Adrenal gland (tissue), 12 donors: ENCODE data around the gene ABHD10. TPM values are rescaled to one million over a fixed set of nuclear protein-coding genes. Genes with fewer than 3 reads are reported as not detected.

Experiments used
- DNase-seq, 7 donors: peaks; one replicate each; pipeline ENCODE4 v3.0.0-alpha.2; 2019 to 2020
- H3K27ac ChIP-seq, 5 donors: fragments of 200-600 bp; sonication (generic) in 4 of 5; 1 replicate in 3 of 5; 2 replicates in 2 of 5; pipeline versions ENCODE4 v1.5.1 to v1.8.0; 2016 to 2020; ENCODE audit warnings: mild to moderate bottlenecking in 1 of 5
- H3K27me3 ChIP-seq: fragments of 200-600 bp; 2 replicates; pipeline ENCODE4 v1.8.0; 2021
- H3K36me3 ChIP-seq, 2 donors: fragments of 200-600 bp; replicated peaks in 1 of 2; 1 replicate in 1 of 2; 2 replicates in 1 of 2; pipeline versions ENCODE4 v1.5.1 to v1.8.0; 2018 to 2022
- H3K4me1 ChIP-seq, 2 donors: fragments of 200-600 bp; replicated peaks in 1 of 2; 1 replicate in 1 of 2; 2 replicates in 1 of 2; pipeline versions ENCODE4 v1.5.1 to v1.8.0; 2018 to 2021
- H3K4me3 ChIP-seq, 4 donors: fragments of 200-600 bp; sonication (generic) in 3 of 4; one replicate each; pipeline ENCODE4 v1.5.1; 2016 to 2018
- H3K9me3 ChIP-seq, 3 donors: fragments of 200-600 bp; sonication (generic) in 1 of 3; replicated peaks in 1 of 3; 1 replicate in 2 of 3; 2 replicates in 1 of 3; pipeline versions ENCODE4 v1.5.1 to v1.8.0; 2016 to 2021
- CTCF ChIP-seq, 6 experiments: fragments of 450-650 bp in 4 of 6; fragments of 200-600 bp in 2 of 6; sonication (generic) in 1 of 6; IDR thresholded peaks; 1 replicate in 5 of 6; 2 replicates in 1 of 6; pipeline versions ENCODE4 v1.5.1 to v1.8.0; 2016 to 2021; ENCODE audit warnings: antibody characterized with exemption in 6 of 6, mild to moderate bottlenecking in 2 of 6, moderate library complexity in 1 of 6
- POLR2A ChIP-seq, 2 donors: fragments of 450-650 bp; IDR thresholded peaks; one replicate each; pipeline ENCODE4 v1.6.1; 2017; ENCODE audit warnings: antibody characterized with exemption in 2 of 2, mild to moderate bottlenecking in 2 of 2, moderate library complexity in 1 of 2
- WGBS, 4 donors: extraction: QIAGEN DNeasy Blood & Tissue Kit in 2 of 4; methylation state at CpG; one replicate each; pipeline versions ENCODE4 v1.1.5 to v1.1.7; 2013 to 2017; 5-methylcytosine and 5-hydroxymethylcytosine counted together
- intact Hi-C, 2 donors: fragments of 100-400 bp; cut with DNase I; formaldehyde crosslinking; loops; one replicate each; pipeline versions ENCODE4 v1.14.1 to v1.15.0; 2022 to 2023
- polyA plus RNA-seq, 3 donors: library from polyadenylated mRNA; stranded (reverse); fragments of 200-250 nt in 2 of 3; fragments of 350-450 nt in 1 of 3; fragmentation: Illumina TruSeq in 1 of 3; extraction: RNeasy Lipid Tissue Mini Kit (QIAGEN cat#74804) in 1 of 3; gene quantifications; one replicate each; pipeline ENCODE4 v1.2.3, GENCODE V29; 2013 to 2014
- total RNA-seq, 9 donors: library from RNA; depleted of rRNA in 4 of 9; stranded (reverse); fragments of >200 nt in 4 of 9; fragments of 120-200 nt in 1 of 9; fragmentation: NEBNext Ultra II Directional in 1 of 9; extraction: Animal tissue kit (Norgen Biotek cat#: 25700) in 1 of 9; gene quantifications; one replicate each; pipeline versions ENCODE4 v1.1.0 to v1.2.4, GENCODE V29; 2013 to 2023
- donor health status: healthy with polysubstance abuse.
- donor health status: Bipolar disorder and iron deficiency.
- donor health status: DM: yes; HTN: yes; CAD: no.
- donor health status: DM: no; HTN: no; CAD: no.
- donor health status: DM: no; HTN: no; CAD: no.
- donor health status: DM: yes; HTN: yes; CAD: no.

The ABHD10 gene
- total and polyA plus RNA-seq, 12 donors, result 27.6 to 81.8 (median 44.1) TPM

GRCh38 chr3:111961461-111962164 lies 17.2 kb upstream of the ABHD10 start:
- H3K27me3 ChIP-seq, result no peaks in the 10 kb centered on the region
- no peaks in the 10 kb centered on the region for H3K36me3 ChIP-seq
- no peak overlapping the region for H3K27ac ChIP-seq
- H3K9me3 ChIP-seq, result no peaks in the 10 kb centered on the region
- DNase-seq, result no peak
- H3K4me1 ChIP-seq, result peaks cover 0 to under 1% of the 10 kb centered on the region in 2 donors
- 74 to 91% (median 80%) methylated on average over 3 of the region's 3 CpGs for WGBS, 4 donors
- intact Hi-C loops, result loop anchor here in 1 of 2 donors (10.0 kb wide), 1 partner anchor 97 kb away; no protein-coding TSS in a partner anchor
- no peak overlapping the region for H3K4me3 ChIP-seq
- TF ChIP-seq POLR2A (IDR thresholded peaks at IDR 0.05) (no peak), CTCF (IDR thresholded peaks at IDR 0.05) (no peak)

GRCh38 chr3:111963424-111963823 lies 15.4 kb upstream of the ABHD10 start:
- no peaks in the 10 kb centered on the region for H3K27me3 ChIP-seq
- DNase-seq, result no peak
- peak overlapping the region in 1 of 5 donors; percentile 24 for H3K27ac ChIP-seq
- TF ChIP-seq POLR2A (IDR thresholded peaks at IDR 0.05) (no peak), CTCF (IDR thresholded peaks at IDR 0.05) (no peak)
- no peaks in the 10 kb centered on the region for H3K36me3 ChIP-seq
- intact Hi-C loops, result loop anchor here in 1 of 2 donors (10.0 kb wide), 1 partner anchor 99 kb away; no protein-coding TSS in a partner anchor
- no peak overlapping the region for H3K4me3 ChIP-seq
- peaks cover 0 to 9% of the 10 kb centered on the region in 2 donors for H3K4me1 ChIP-seq
- H3K9me3 ChIP-seq, result no peaks in the 10 kb centered on the region
- 36 to 44% (median 39%) methylated on average over 1 of the region's 1 CpG for WGBS, 4 donors

GRCh38 chr3:111965484-111965883 lies 13.3 kb upstream of the ABHD10 start:
- DNase-seq, result no peak
- no peak overlapping the region for H3K27ac ChIP-seq
- H3K4me1 ChIP-seq, result peaks cover 0 to 9% of the 10 kb centered on the region in 2 donors
- intact Hi-C loops, result loop anchor here (5.0 to 10.0 kb wide), 3 partner anchors 101 to 298 kb away; no protein-coding TSS in a partner anchor
- 92 to 96% (median 94%) methylated on average over 2 of the region's 2 CpGs for whole genome bisulfite sequencing, 4 donors
- no peaks in the 10 kb centered on the region for H3K9me3 ChIP-seq
- H3K4me3 ChIP-seq, result no peak overlapping the region
- H3K36me3 ChIP-seq, result no peaks in the 10 kb centered on the region
- no peaks in the 10 kb centered on the region for H3K27me3 ChIP-seq
- TF ChIP-seq POLR2A (IDR thresholded peaks at IDR 0.05) (no peak), CTCF (IDR thresholded peaks at IDR 0.05) (no peak)

- intact Hi-C loops, result loop anchor here (2.0 to 10.0 kb wide), 4 partner anchors 102 to 300 kb away; no protein-coding TSS in a partner anchor
- H3K4me3 ChIP-seq, result no peak overlapping the region
- DNase-seq, result no peak
- no peaks in the 10 kb centered on the region for H3K9me3 ChIP-seq
- H3K36me3 ChIP-seq, result no peaks in the 10 kb centered on the region
- H3K4me1 ChIP-seq, result peaks cover 0 to 9% of the 10 kb centered on the region in 2 donors
- 8 to 16% (median 14%) methylated on average over 3 of the region's 3 CpGs for WGBS, 4 donors
- TF ChIP-seq CTCF (IDR thresholded peaks at IDR 0.05) (no peak), POLR2A (IDR thresholded peaks at IDR 0.05) (no peak)
- H3K27ac ChIP-seq, result peak overlapping the region in 2 of 5 donors; percentile 0 to 43
- H3K27me3 ChIP-seq, result no peaks in the 10 kb centered on the region
Measured at GRCh38 chr3:111967068-111967467, 11.8 kb upstream of the ABHD10 start.
